GM23338 (cell line): Measurements from ENCODE around the gene EPSTI1. TPM values are rescaled to one million over a fixed set of nuclear protein-coding genes. Genes with fewer than 3 reads are reported as not detected.

Experiments
- ATAC-seq: fragments of 200-7000 bp; cut with Tn5 transposase; 3 replicates; pipeline ENCODE4 v1.9.1; 2020
- DNase-seq: peaks from one replicate; pipeline ENCODE4 v3.0.0-alpha.2; 2015; ENCODE audit warnings: low spot score
- H2AFZ ChIP-seq: fragments of 200-600 bp; sonication (generic); 2 replicates; pipeline ENCODE4 v1.8.0; 2016; ENCODE audit warnings: antibody characterized with exemption, mild to moderate bottlenecking, moderate library complexity
- H3F3A ChIP-seq: fragments of 200-600 bp; sonication (generic); replicated peaks from 2 replicates; pipeline ENCODE4 v1.8.0; 2017; ENCODE audit warnings: antibody characterized with exemption, mixed run types, low read depth
- H3K27ac ChIP-seq: fragments of 200-600 bp; sonication (generic); 2 replicates; pipeline ENCODE4 v1.6.1; 2016; ENCODE audit warnings: low read depth
- H3K27me3 ChIP-seq: fragments of 200-600 bp; sonication (generic); 2 replicates; pipeline ENCODE4 v1.8.0; 2016; ENCODE audit warnings: mild to moderate bottlenecking, mixed run types, moderate library complexity; ENCODE audit not compliant: insufficient read depth
- H3K36me3 ChIP-seq: fragments of 200-600 bp; sonication (generic); 2 replicates; pipeline ENCODE4 v1.8.0; 2016; ENCODE audit warnings: mild to moderate bottlenecking; ENCODE audit not compliant: insufficient read depth
- H3K4me1 ChIP-seq: fragments of 200-600 bp; sonication (generic); 2 replicates; pipeline ENCODE4 v1.8.0; 2016; ENCODE audit warnings: mild to moderate bottlenecking, moderate library complexity; ENCODE audit not compliant: insufficient read depth
- H3K4me2 ChIP-seq: fragments of 200-600 bp; sonication (generic); 2 replicates; pipeline ENCODE4 v1.7.1; 2017; ENCODE audit warnings: mixed run types
- H3K4me3 ChIP-seq: fragments of 200-600 bp; sonication (generic); 2 replicates; pipeline ENCODE4 v1.6.1; 2016; ENCODE audit warnings: mixed run types
- H3K79me2 ChIP-seq: fragments of 200-600 bp; sonication (generic); replicated peaks from 2 replicates; pipeline ENCODE4 v1.8.0; 2017; ENCODE audit warnings: mild to moderate bottlenecking; ENCODE audit not compliant: insufficient read depth
- H3K9me2 ChIP-seq: fragments of 200-600 bp; sonication (generic); 2 replicates; pipeline ENCODE4 v1.8.0; 2017; ENCODE audit not compliant: insufficient read depth
- H4K20me1 ChIP-seq: fragments of 200-600 bp; sonication (generic); replicated peaks from 2 replicates; pipeline ENCODE4 v1.8.0; 2017; ENCODE audit warnings: mild to moderate bottlenecking; ENCODE audit not compliant: insufficient read depth
- H3K27ac Mint-ChIP-seq: 2 replicates; pipeline ENCODE4 v1.8.0; 2020; ENCODE audit warnings: inconsistent platforms, mild to moderate bottlenecking, moderate library complexity, mixed read lengths
- H3K27me3 Mint-ChIP-seq: 3 replicates; pipeline ENCODE4 v1.8.0; 2022; ENCODE audit warnings: low read depth, mild to moderate bottlenecking, moderate library complexity, mixed read lengths, inconsistent platforms; ENCODE audit not compliant: insufficient read depth, poor library complexity
- H3K36me3 Mint-ChIP-seq: 3 replicates; pipeline ENCODE4 v1.8.0; 2021; ENCODE audit warnings: low read depth, mild to moderate bottlenecking, inconsistent platforms, moderate library complexity, mixed read lengths
- H3K4me1 Mint-ChIP-seq: 3 replicates; pipeline ENCODE4 v1.8.0; 2020; ENCODE audit warnings: mild to moderate bottlenecking, inconsistent platforms, mixed read lengths
- H3K4me3 Mint-ChIP-seq: 3 replicates; pipeline ENCODE4 v1.8.0; 2021; ENCODE audit warnings: moderate library complexity, mild to moderate bottlenecking, inconsistent platforms, mixed read lengths
- H3K9me3 Mint-ChIP-seq: 3 replicates; pipeline ENCODE4 v1.8.0; 2020; ENCODE audit warnings: moderate library complexity, mild to moderate bottlenecking, inconsistent platforms, mixed read lengths
- CREB1 ChIP-seq: fragments of 250-450 bp; sonication (Bioruptor Pico); IDR thresholded peaks from 2 replicates; pipeline ENCODE4 v1.5.0; 2020; ENCODE audit warnings: low read depth, mild to moderate bottlenecking, moderate library complexity
- CTCF ChIP-seq, 2 experiments: fragments of 200-600 bp in 1 of 2; sonication (generic) in 1 of 2; conservative IDR thresholded peaks; 2 replicates each; pipeline versions ENCODE4 v1.5.1 to v1.6.1; 2016 to 2017; ENCODE audit warnings: antibody characterized with exemption in 2 of 2, low read depth in 2 of 2, mild to moderate bottlenecking in 2 of 2, moderate library complexity in 1 of 2
- EZH2 ChIP-seq: fragments of 200-600 bp; sonication (generic); IDR thresholded peaks from one replicate; pipeline ENCODE4 v1.8.0; 2017; ENCODE audit warnings: antibody characterized with exemption, mild to moderate bottlenecking, low read depth; ENCODE audit not compliant: unreplicated experiment
- EZH2phosphoT487 ChIP-seq: fragments of 200-600 bp; sonication (generic); IDR thresholded peaks from one replicate; pipeline ENCODE4 v1.8.1; 2018; ENCODE audit warnings: antibody characterized with exemption; ENCODE audit not compliant: unreplicated experiment
- JUNB ChIP-seq: IDR thresholded peaks from one replicate; pipeline ENCODE4 v1.6.1; 2016; ENCODE audit warnings: antibody characterized with exemption; ENCODE audit not compliant: unreplicated experiment
- NANOG ChIP-seq: IDR thresholded peaks from 2 replicates; pipeline ENCODE4 v1.6.1; 2016; ENCODE audit warnings: antibody characterized with exemption, borderline replicate concordance
- POLR2AphosphoS5 ChIP-seq: IDR thresholded peaks from 2 replicates; pipeline ENCODE4 v1.6.1; 2016; ENCODE audit warnings: antibody characterized with exemption, low read depth
- STAT1 ChIP-seq: IDR thresholded peaks from one replicate; pipeline ENCODE4 v1.6.1; 2016; ENCODE audit warnings: antibody characterized with exemption; ENCODE audit not compliant: unreplicated experiment
- ZNF114 ChIP-seq: fragments of 250-450 bp; sonication (Bioruptor Pico); IDR thresholded peaks from 2 replicates; pipeline ENCODE4 v1.5.0; 2020; ENCODE audit warnings: mild to moderate bottlenecking, moderate library complexity
- ZNF331 ChIP-seq: fragments of 250-450 bp; sonication (Bioruptor Pico); IDR thresholded peaks from 2 replicates; pipeline ENCODE4 v1.5.0; 2020; ENCODE audit warnings: low read depth, mild to moderate bottlenecking, moderate library complexity
- polyA plus RNA-seq: library from polyadenylated mRNA; unstranded; fragments of >200 nt; fragmentation: Nextera tagmentation; extraction: Ambion mirVana; gene quantifications from 2 replicates; pipeline ENCODE4 v1.2.1, GENCODE V29; 2016
- total RNA-seq: library from RNA; depleted of rRNA; stranded (reverse); fragments of >200 nt; shearing (Covaris generic); gene quantifications from 2 replicates; pipeline ENCODE4 v1.2.3, GENCODE V29; 2014
- TF ChIP-seq, protein P1 (sequence below): fragments of 250-450 bp; sonication (Bioruptor Pico); IDR thresholded peaks from 2 replicates; pipeline ENCODE4 v1.5.0; 2020; ENCODE audit warnings: mild to moderate bottlenecking, moderate library complexity
- TF ChIP-seq, protein P2 (sequence below): IDR thresholded peaks from 2 replicates; pipeline ENCODE4 v1.6.1; 2016; ENCODE audit warnings: antibody characterized with exemption
- TF ChIP-seq, protein P3 (sequence below): IDR thresholded peaks from one replicate; pipeline ENCODE4 v1.6.1; 2018; ENCODE audit warnings: antibody characterized with exemption; ENCODE audit not compliant: unreplicated experiment

Gene EPSTI1
- total and polyA plus RNA-seq, 2 experiments from 2014 or later: 0.10 to 0.68 TPM

DNA sequence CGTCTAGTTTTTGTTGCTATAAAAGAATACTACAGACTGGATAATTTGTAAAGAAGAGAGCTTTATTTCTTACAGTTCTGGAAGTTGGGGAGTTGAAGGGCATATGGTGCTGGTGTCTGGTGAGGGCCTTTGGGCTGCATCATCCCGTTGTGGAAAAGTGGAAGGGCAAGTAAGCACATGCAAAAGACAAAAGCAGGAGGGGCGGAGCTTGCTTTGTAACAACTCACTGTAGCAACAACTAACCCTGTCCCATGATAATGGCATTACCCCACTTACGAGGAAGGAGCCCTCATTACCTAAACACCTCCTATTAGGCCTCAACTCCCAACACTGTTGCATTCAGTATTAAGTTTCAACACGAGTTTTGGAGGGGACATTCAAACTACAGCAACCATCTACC is 24.2 kb upstream of the EPSTI1 start:
- Histone ChIP-seq H3F3A (no peaks in the 10 kb centered on the region), H4K20me1 (no peaks in the 10 kb centered on the region), H3K27ac (no peak overlapping the region), H3K4me3 (no peak overlapping the region), H3K9me2 (no peaks in the 10 kb centered on the region), H3K4me1 (peaks cover 14% of the 10 kb centered on the region), H3K79me2 (no peaks in the 10 kb centered on the region), H3K27me3 (no peaks in the 10 kb centered on the region), H3K4me2 (no peak overlapping the region), H2AFZ (peak overlapping the region; percentile 43; the same call in 1 of the 2 replicates), H3K36me3 (no peaks in the 10 kb centered on the region)
- H3K27me3 Mint-ChIP-seq: no peaks in the 10 kb centered on the region
- H3K9me3 Mint-ChIP-seq: no peaks in the 10 kb centered on the region; the same call in 2 of the 3 replicates
- no peak; the same call in 2 of the 3 replicates for ATAC-seq
- no peak overlapping the region for H3K4me3 Mint-ChIP-seq
- H3K36me3 Mint-ChIP-seq: no peaks in the 10 kb centered on the region
- H3K27ac Mint-ChIP-seq: no peak overlapping the region
- TF ChIP-seq CREB1 (CRISPR knock-in tag) (no peak), STAT1 (no peak), POLR2AphosphoS5 (no peak), NANOG (no peak), ZNF114 (CRISPR knock-in tag) (no peak), EZH2 (no peak), JUNB (no peak), CTCF (conservative IDR thresholded peaks at IDR 0.05; ENCODE audit: low read depth in 2 of 2) (no peak), ZNF331 (CRISPR knock-in tag) (no peak), EZH2phosphoT487 (no peak)
- TF ChIP-seq, protein P1, sequence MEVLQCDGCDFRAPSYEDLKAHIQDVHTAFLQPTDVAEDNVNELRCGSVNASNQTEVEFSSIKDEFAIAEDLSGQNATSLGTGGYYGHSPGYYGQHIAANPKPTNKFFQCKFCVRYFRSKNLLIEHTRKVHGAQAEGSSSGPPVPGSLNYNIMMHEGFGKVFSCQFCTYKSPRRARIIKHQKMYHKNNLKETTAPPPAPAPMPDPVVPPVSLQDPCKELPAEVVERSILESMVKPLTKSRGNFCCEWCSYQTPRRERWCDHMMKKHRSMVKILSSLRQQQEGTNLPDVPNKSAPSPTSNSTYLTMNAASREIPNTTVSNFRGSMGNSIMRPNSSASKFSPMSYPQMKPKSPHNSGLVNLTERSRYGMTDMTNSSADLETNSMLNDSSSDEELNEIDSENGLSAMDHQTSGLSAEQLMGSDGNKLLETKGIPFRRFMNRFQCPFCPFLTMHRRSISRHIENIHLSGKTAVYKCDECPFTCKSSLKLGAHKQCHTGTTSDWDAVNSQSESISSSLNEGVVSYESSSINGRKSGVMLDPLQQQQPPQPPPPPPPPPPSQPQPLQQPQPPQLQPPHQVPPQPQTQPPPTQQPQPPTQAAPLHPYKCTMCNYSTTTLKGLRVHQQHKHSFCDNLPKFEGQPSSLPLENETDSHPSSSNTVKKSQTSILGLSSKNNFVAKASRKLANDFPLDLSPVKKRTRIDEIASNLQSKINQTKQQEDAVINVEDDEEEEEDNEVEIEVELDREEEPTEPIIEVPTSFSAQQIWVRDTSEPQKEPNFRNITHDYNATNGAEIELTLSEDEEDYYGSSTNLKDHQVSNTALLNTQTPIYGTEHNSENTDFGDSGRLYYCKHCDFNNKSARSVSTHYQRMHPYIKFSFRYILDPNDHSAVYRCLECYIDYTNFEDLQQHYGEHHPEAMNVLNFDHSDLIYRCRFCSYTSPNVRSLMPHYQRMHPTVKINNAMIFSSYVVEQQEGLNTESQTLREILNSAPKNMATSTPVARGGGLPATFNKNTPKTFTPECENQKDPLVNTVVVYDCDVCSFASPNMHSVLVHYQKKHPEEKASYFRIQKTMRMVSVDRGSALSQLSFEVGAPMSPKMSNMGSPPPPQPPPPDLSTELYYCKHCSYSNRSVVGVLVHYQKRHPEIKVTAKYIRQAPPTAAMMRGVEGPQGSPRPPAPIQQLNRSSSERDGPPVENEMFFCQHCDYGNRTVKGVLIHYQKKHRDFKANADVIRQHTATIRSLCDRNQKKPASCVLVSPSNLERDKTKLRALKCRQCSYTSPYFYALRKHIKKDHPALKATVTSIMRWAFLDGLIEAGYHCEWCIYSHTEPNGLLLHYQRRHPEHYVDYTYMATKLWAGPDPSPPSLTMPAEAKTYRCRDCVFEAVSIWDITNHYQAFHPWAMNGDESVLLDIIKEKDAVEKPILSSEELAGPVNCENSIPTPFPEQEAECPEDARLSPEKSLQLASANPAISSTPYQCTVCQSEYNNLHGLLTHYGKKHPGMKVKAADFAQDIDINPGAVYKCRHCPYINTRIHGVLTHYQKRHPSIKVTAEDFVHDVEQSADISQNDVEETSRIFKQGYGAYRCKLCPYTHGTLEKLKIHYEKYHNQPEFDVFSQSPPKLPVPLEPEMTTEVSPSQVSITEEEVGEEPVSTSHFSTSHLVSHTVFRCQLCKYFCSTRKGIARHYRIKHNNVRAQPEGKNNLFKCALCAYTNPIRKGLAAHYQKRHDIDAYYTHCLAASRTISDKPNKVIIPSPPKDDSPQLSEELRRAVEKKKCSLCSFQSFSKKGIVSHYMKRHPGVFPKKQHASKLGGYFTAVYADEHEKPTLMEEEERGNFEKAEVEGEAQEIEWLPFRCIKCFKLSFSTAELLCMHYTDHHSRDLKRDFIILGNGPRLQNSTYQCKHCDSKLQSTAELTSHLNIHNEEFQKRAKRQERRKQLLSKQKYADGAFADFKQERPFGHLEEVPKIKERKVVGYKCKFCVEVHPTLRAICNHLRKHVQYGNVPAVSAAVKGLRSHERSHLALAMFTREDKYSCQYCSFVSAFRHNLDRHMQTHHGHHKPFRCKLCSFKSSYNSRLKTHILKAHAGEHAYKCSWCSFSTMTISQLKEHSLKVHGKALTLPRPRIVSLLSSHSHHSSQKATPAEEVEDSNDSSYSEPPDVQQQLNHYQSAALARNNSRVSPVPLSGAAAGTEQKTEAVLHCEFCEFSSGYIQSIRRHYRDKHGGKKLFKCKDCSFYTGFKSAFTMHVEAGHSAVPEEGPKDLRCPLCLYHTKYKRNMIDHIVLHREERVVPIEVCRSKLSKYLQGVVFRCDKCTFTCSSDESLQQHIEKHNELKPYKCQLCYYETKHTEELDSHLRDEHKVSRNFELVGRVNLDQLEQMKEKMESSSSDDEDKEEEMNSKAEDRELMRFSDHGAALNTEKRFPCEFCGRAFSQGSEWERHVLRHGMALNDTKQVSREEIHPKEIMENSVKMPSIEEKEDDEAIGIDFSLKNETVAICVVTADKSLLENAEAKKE: no peak
- TF ChIP-seq, protein P2, sequence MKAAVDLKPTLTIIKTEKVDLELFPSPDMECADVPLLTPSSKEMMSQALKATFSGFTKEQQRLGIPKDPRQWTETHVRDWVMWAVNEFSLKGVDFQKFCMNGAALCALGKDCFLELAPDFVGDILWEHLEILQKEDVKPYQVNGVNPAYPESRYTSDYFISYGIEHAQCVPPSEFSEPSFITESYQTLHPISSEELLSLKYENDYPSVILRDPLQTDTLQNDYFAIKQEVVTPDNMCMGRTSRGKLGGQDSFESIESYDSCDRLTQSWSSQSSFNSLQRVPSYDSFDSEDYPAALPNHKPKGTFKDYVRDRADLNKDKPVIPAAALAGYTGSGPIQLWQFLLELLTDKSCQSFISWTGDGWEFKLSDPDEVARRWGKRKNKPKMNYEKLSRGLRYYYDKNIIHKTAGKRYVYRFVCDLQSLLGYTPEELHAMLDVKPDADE: no peak
- TF ChIP-seq, protein P3, sequence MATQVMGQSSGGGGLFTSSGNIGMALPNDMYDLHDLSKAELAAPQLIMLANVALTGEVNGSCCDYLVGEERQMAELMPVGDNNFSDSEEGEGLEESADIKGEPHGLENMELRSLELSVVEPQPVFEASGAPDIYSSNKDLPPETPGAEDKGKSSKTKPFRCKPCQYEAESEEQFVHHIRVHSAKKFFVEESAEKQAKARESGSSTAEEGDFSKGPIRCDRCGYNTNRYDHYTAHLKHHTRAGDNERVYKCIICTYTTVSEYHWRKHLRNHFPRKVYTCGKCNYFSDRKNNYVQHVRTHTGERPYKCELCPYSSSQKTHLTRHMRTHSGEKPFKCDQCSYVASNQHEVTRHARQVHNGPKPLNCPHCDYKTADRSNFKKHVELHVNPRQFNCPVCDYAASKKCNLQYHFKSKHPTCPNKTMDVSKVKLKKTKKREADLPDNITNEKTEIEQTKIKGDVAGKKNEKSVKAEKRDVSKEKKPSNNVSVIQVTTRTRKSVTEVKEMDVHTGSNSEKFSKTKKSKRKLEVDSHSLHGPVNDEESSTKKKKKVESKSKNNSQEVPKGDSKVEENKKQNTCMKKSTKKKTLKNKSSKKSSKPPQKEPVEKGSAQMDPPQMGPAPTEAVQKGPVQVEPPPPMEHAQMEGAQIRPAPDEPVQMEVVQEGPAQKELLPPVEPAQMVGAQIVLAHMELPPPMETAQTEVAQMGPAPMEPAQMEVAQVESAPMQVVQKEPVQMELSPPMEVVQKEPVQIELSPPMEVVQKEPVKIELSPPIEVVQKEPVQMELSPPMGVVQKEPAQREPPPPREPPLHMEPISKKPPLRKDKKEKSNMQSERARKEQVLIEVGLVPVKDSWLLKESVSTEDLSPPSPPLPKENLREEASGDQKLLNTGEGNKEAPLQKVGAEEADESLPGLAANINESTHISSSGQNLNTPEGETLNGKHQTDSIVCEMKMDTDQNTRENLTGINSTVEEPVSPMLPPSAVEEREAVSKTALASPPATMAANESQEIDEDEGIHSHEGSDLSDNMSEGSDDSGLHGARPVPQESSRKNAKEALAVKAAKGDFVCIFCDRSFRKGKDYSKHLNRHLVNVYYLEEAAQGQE: no peak
- DNase-seq: peak; percentile 29
- no peaks in the 10 kb centered on the region for H3K4me1 Mint-ChIP-seq
